Activated T-helper 1 cell treated with anti-CD3 and anti-CD28 coated beads, Interleukin-12 subunit alpha, Interleukin-12 subunit beta, Interleukin-2, Interleukin-4 antibody, amounts not matched to agents 30 ng/mL and 10 ng/mL and 1 ng/mL, durations not matched to agents 14 hours and 24 hours and 36 hours (primary cell): Measurements from ENCODE around the gene CHTF8. TPM values are rescaled to one million over a fixed set of nuclear protein-coding genes. Genes with fewer than 3 reads are reported as not detected.
"Not testable (repeated sequence)": the region's sequence is repeated elsewhere in the genome, so short reads cannot be mapped to it uniquely, and the experiment has no call there.

Experiments
- DNase-seq: peaks from one replicate; pipeline ENCODE4 v3.0.0; 2021; ENCODE audit warnings: low spot score
- H3K27ac Mint-ChIP-seq: one replicate; pipeline ENCODE4 v1.8.0; 2021; ENCODE audit warnings: mild to moderate bottlenecking, mixed read lengths
- H3K27me3 Mint-ChIP-seq: one replicate; pipeline ENCODE4 v1.8.0; 2022; ENCODE audit warnings: mild to moderate bottlenecking, moderate library complexity, mixed read lengths; ENCODE audit not compliant: insufficient read depth
- H3K36me3 Mint-ChIP-seq: one replicate; pipeline ENCODE4 v1.8.0; 2021; ENCODE audit warnings: low read depth, mixed read lengths
- H3K4me1 Mint-ChIP-seq: one replicate; pipeline ENCODE4 v1.8.0; 2021; ENCODE audit warnings: low read depth, mixed read lengths
- H3K4me3 Mint-ChIP-seq: one replicate; pipeline ENCODE4 v1.8.0; 2021; ENCODE audit warnings: mild to moderate bottlenecking, moderate library complexity, mixed read lengths
- H3K9me3 Mint-ChIP-seq: one replicate; pipeline ENCODE4 v1.8.0; 2021; ENCODE audit warnings: mixed read lengths
- intact Hi-C: fragments of 100-400 bp; cut with micrococcal nuclease; formaldehyde crosslinking; loops from one replicate; pipeline ENCODE4 v1.15.1; 2024
- total RNA-seq: library from RNA; stranded (reverse); gene quantifications from 2 replicates; pipeline ENCODE4 v1.2.3, GENCODE V29; 2022

The CHTF8 gene
- total RNA-seq, 1 donor from 2014 or later: 134 TPM

- Mint-ChIP-seq H3K9me3 (no peaks in the 10 kb centered on the region), H3K36me3 (peaks cover 61% of the 10 kb centered on the region), H3K27me3 (no peaks in the 10 kb centered on the region), H3K27ac (peak overlapping the region; percentile 29), H3K4me3 (no peak overlapping the region), H3K4me1 (peaks cover 17% of the 10 kb centered on the region)
- no peak for DNase-seq
- intact Hi-C loops: loop anchor here (10.0 kb wide), 1 partner anchor 405 kb away; the partner anchor contains the start of gene NFAT5
These were observed 27.8 kb upstream of the CHTF8 start for GRCh38 chr16:69160192-69160591.

- no peak for DNase-seq
- Mint-ChIP-seq H3K4me3 (peak overlapping the region; percentile 6), H3K36me3 (peaks cover 59% of the 10 kb centered on the region), H3K4me1 (peaks cover 15% of the 10 kb centered on the region), H3K27me3 (no peaks in the 10 kb centered on the region), H3K9me3 (no peaks in the 10 kb centered on the region), H3K27ac (peak overlapping the region; percentile 69)
- intact Hi-C loops: no loop called here
These were observed 24.8 kb upstream of the CHTF8 start for GRCh38 chr16:69157196-69157595.

- Mint-ChIP-seq H3K4me1 (no peaks in the 10 kb centered on the region), H3K27ac (no peak overlapping the region), H3K9me3 (no peaks in the 10 kb centered on the region), H3K36me3 (peaks cover 35% of the 10 kb centered on the region), H3K4me3 (no peak overlapping the region), H3K27me3 (no peaks in the 10 kb centered on the region)
- intact Hi-C loops: loop anchor here (1.0 to 5.0 kb wide), 2 partner anchors 37 to 137 kb away; partner anchors contain the start of gene SNTB2
- DNase-seq: peak; percentile 34
These were observed 17.9 kb upstream of the CHTF8 start for GRCh38 chr16:69150146-69150865.

- H3K36me3 Mint-ChIP-seq: peaks cover 34% of the 10 kb centered on the region
- not testable (repeated sequence) for H3K4me3 Mint-ChIP-seq, DNase-seq, H3K27me3 Mint-ChIP-seq, H3K27ac Mint-ChIP-seq, H3K4me1 Mint-ChIP-seq, H3K9me3 Mint-ChIP-seq
- intact Hi-C loops: loop anchor here (1.0 to 5.0 kb wide), 2 partner anchors 38 to 138 kb away; partner anchors contain the start of gene SNTB2
These were observed 17.2 kb upstream of the CHTF8 start for GRCh38 chr16:69149621-69150020.

- no peak overlapping the region for H3K4me3 Mint-ChIP-seq
- DNase-seq: no peak
- no peak overlapping the region for H3K27ac Mint-ChIP-seq
- H3K36me3 Mint-ChIP-seq: peaks cover 46% of the 10 kb centered on the region
- intact Hi-C loops: no loop called here
- H3K27me3 Mint-ChIP-seq: no peaks in the 10 kb centered on the region
- H3K4me1 Mint-ChIP-seq: no peaks in the 10 kb centered on the region
- no peaks in the 10 kb centered on the region for H3K9me3 Mint-ChIP-seq
These were observed 13.3 kb upstream of the CHTF8 start for GRCh38 chr16:69145658-69146057.

GRCh38 chr16:69143116-69143515 is 10.7 kb upstream of the CHTF8 start:
- H3K27me3 Mint-ChIP-seq: no peaks in the 10 kb centered on the region
- no peaks in the 10 kb centered on the region for H3K4me1 Mint-ChIP-seq
- intact Hi-C loops: no loop called here
- H3K36me3 Mint-ChIP-seq: peaks cover 58% of the 10 kb centered on the region
- H3K27ac Mint-ChIP-seq: peak overlapping the region; percentile 41
- no peak for DNase-seq
- no peak overlapping the region for H3K4me3 Mint-ChIP-seq
- H3K9me3 Mint-ChIP-seq: no peaks in the 10 kb centered on the region

GRCh38 chr16:69141936-69142335 is 9.5 kb upstream of the CHTF8 start:
- Mint-ChIP-seq H3K4me3 (no peak overlapping the region), H3K4me1 (peaks cover 8% of the 10 kb centered on the region), H3K27me3 (no peaks in the 10 kb centered on the region), H3K9me3 (no peaks in the 10 kb centered on the region), H3K36me3 (peaks cover 60% of the 10 kb centered on the region), H3K27ac (no peak overlapping the region)
- intact Hi-C loops: no loop called here
- DNase-seq: no peak

GRCh38 chr16:69141014-69141413 is 8.6 kb upstream of the CHTF8 start:
- no peaks in the 10 kb centered on the region for H3K27me3 Mint-ChIP-seq
- no peak overlapping the region for H3K4me3 Mint-ChIP-seq
- peaks cover 17% of the 10 kb centered on the region for H3K4me1 Mint-ChIP-seq
- H3K9me3 Mint-ChIP-seq: no peaks in the 10 kb centered on the region
- no peak for DNase-seq
- peaks cover 64% of the 10 kb centered on the region for H3K36me3 Mint-ChIP-seq
- no peak overlapping the region for H3K27ac Mint-ChIP-seq
- intact Hi-C loops: no loop called here

- DNase-seq, intact Hi-C loops, H3K9me3 Mint-ChIP-seq, H3K4me3 Mint-ChIP-seq, H3K27ac Mint-ChIP-seq, H3K27me3 Mint-ChIP-seq: not testable (repeated sequence)
- Mint-ChIP-seq H3K4me1 (peaks cover 24% of the 10 kb centered on the region), H3K36me3 (peaks cover 62% of the 10 kb centered on the region)
These were observed 7.1 kb upstream of the CHTF8 start for GRCh38 chr16:69139464-69139863.

- no peaks in the 10 kb centered on the region for H3K27me3 Mint-ChIP-seq
- peaks cover 62% of the 10 kb centered on the region for H3K36me3 Mint-ChIP-seq
- no peak for DNase-seq
- H3K4me1 Mint-ChIP-seq: peaks cover 31% of the 10 kb centered on the region
- no peak overlapping the region for H3K4me3 Mint-ChIP-seq
- intact Hi-C loops: no loop called here
- H3K27ac Mint-ChIP-seq: no peak overlapping the region
- no peaks in the 10 kb centered on the region for H3K9me3 Mint-ChIP-seq
These were observed 6.2 kb upstream of the CHTF8 start for GRCh38 chr16:69138608-69139007.

GRCh38 chr16:69133373-69133954 is 1.1 kb upstream of the CHTF8 start:
- Mint-ChIP-seq H3K27me3 (no peaks in the 10 kb centered on the region), H3K27ac (peak overlapping the region; percentile 83), H3K9me3 (no peaks in the 10 kb centered on the region), H3K4me1 (peaks cover 50% of the 10 kb centered on the region), H3K4me3 (peak overlapping the region; percentile 96), H3K36me3 (peaks cover 29% of the 10 kb centered on the region)
- DNase-seq: no peak
- intact Hi-C loops: loop anchor here (2.0 kb wide), 1 partner anchor 605 kb away; no protein-coding TSS in a partner anchor

GRCh38 chr16:69131839-69132423 is 457 bp downstream of the CHTF8 start:
- intact Hi-C loops: loop anchor here (1.0 to 2.0 kb wide), 6 partner anchors 34 to 603 kb away; partner anchors contain the start of genes COG8, NIP7, SNTB2 and TANGO6
- H3K9me3 Mint-ChIP-seq: no peaks in the 10 kb centered on the region
- peaks cover 47% of the 10 kb centered on the region for H3K4me1 Mint-ChIP-seq
- DNase-seq: peak; percentile 61
- no peaks in the 10 kb centered on the region for H3K27me3 Mint-ChIP-seq
- peak overlapping the region; percentile 97 for H3K4me3 Mint-ChIP-seq
- peak overlapping the region; percentile 92 for H3K27ac Mint-ChIP-seq
- peaks cover 22% of the 10 kb centered on the region for H3K36me3 Mint-ChIP-seq
